ENCODE results near the gene SH3YL1.

DNA sequence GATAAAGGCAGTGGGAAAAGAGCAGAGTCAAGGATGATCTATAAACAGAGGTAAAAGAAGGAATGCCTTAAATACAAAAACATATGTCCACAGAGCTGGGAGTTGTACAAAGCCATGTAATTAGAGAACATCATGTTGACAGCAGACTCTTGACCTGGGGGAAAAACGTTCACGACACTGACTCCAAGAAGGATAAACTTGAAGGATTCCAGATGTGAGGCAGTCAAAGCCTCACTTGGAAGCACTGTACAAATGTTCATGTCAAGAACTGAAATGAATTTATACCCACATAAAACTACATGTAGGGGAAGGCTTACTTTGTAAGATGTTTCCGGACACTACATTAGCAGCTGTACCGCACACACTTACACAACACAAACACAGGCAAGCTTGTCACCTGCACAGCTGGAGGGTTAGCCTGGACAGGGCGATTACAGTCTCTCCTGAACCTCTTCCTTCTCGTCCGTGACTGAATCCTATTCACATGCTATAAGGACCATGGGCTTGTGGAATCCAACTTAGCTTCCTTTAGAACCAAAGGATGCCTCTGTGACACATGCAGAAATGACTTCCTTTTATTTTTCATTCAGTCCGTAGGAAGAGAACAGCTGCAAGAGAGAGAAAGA lies 88.6 kb downstream of the SH3YL1 start:
- no peak for TF ChIP-seq POLR2AphosphoS5 (IDR thresholded peaks at IDR 0.05; ENCODE audit: low read depth, low read length)
- no peak for TF ChIP-seq POLR2A (IDR thresholded peaks at IDR 0.05; ENCODE audit: low read depth, low read length)
